Hematopoietic multipotent progenitor cell treated with erythropoietin and hydrocortisone succinate and interleukin-3 and kit ligand, for 6 days (in vitro differentiated cells): Measurements from ENCODE around the gene TCTN1.
"Not testable (repeated sequence)": the region's sequence is repeated elsewhere in the genome, so short reads cannot be mapped to it uniquely, and the experiment has no call there.

Experiments used
- DNase-seq: peaks from one replicate; pipeline ENCODE4 v3.0.0-alpha.2; 2015

TCTN1 gene

DNA sequence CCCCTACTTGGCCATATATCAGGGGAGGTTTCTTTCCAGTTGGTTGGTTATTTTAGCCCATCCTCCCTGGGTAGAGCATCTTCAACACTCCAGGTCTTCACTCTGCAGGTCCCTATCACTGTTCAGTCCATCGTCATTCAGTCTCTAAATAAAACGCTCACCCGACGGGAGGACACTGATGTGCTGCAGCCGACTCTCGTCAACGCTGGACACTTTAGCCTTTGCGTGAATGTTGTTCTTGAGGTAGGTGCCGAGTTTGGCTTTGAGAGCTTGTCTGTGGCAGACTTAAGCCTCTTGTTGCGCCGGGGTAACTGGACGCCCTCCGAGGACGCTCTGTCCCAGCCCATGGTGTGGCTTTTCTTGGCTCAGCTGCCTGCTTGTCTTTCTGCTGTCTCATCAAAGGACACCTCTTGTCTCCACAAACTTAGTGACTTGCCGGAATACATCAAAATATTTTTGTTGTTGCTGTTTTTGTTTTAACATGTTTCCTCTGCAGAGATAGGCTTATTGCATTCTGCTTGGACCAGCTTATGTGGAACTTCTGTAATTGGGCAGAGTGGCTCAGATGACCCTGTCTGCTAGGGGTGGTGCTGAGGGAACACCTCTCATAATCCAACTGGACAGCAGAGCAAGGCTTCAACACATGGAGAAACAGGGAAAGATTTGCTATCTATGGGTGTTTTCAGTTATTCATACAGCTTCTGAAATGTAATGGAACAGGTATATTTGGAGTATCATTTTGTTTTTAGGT lies 26.5 kb downstream of the TCTN1 start:
- no peak for DNase-seq

DNA sequence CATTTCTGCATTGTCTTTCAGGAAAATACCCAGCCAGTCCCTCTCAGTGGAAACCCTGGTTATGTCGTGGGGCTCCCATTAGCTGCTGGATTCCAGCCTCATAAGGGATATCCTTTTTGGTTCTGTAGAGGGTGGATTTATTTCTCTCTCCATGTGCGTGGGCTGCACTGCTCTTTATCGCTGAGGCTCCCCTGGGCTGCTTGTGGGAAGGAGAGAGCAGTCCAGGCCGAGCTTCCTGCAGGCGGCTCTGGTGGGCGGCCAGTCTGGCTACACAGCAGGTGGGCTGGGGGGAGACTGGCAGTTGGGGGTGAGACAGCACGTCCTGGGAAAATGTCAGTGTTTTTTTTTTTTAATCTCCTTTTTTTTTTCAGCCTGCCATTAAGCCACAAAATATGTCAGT lies 27.6 kb downstream of the TCTN1 start:
- DNase-seq, result no peak

DNA sequence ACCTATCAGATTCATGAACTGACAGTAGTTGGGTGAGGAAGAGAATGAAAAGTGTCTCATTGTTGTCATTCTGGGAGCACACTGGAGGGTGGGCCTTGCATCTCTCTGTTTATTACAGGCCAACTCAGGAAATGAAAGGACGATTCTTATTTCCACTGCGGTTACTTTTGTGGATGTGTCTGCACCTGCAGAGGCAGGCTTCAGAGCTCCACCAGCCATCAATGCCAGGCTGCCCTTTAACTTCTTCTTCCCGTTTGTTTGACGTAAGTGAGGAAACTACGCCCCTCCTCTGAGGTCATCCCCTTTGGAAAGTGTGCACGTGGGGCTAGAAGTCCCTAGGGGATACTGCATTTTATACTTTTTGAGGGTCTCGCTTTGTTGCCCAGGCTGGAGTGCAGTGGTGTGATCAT lies 33.7 kb downstream of the TCTN1 start:
- no peak for DNase-seq

- DNase-seq, result peak; percentile 16
Measured at GRCh38 chr12:110649341-110649847, 35.5 kb downstream of the TCTN1 start.

GRCh38 chr12:110654238-110654637 lies 40.3 kb downstream of the TCTN1 start:
- not testable (repeated sequence) for DNase-seq

DNA sequence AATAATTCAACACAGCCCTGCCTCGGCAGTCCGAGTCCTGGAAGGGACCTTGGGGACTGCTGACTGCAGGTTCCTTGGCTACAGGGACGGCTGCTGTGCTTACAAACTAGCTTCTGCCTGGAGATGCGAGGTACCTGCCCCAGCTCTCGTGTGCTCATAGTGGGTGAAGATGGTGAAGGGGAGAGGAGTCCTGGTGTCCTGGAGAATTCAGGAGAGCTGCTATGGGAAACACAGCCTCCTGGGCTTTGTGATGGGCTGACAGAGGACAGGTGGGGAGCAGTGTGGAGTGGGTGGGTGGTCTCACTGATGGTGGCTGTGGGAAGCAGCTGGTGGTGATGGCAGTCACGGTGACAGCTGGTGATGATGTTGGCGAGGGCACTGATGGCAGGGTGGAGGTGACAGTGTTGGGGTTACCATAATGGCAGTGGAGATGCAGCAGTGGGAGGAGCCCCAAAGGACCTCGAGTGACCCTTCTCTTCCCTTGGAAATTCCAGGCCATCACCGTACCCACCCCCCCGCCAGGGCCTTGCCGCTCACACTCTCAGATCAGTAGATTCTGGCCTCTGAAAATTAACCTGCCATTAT lies 42.2 kb downstream of the TCTN1 start:
- DNase-seq, result no peak

DNA sequence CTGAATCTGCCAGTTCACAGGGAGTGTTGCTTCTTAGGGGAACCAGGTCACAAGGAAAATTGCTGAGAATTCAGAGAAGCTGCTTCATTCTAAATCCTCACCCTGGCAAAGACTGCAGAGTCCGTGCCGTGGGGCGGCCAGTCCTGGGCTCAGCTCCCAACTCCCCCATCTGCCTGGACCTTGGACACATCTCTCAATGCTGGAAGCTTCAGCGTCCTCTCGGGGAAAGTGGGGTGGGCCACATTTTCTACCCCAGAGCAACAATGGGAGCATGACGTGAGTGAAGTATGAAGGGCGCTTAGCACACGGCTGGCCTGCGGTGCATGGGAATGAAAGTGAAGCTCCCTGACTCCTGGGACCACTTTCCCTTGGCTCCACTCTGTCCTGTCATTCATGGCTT lies 43.8 kb downstream of the TCTN1 start:
- DNase-seq, result no peak

GRCh38 chr12:110658242-110658641 lies 44.3 kb downstream of the TCTN1 start:
- no peak for DNase-seq

- no peak for DNase-seq
Measured at GRCh38 chr12:110658878-110659277, 44.9 kb downstream of the TCTN1 start.

DNA sequence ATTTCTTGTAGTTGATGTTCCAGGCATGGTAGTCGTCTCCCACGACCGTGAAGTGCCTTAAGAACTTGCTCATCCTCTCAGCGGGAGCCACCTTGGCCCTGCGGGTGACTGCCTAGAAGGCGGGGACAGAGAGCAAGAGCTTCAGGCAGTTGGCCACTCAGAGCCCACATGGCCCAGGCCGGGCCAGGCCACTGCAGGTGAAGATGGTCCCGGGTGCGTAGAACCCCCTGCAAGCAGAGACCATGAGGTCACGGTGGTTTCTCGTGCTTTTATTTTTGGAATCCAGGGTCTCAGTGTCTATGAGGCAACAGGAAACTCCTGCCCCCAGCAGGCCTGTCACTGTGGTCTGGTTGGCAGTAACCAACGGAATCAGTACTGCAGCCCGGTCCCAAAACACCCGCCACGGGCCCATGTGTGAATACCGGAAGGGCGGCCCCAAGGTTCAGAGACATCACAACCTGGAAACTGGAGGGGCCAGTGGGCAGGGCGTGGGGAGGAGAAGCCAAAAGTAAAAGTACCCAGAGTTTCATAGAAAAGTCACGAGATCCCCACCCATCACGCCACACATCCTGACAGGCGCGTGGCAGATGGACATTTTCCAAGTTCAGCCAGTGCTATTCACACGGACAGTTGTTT lies 47.5 kb downstream of the TCTN1 start:
- DNase-seq, result peak; percentile 65

DNA sequence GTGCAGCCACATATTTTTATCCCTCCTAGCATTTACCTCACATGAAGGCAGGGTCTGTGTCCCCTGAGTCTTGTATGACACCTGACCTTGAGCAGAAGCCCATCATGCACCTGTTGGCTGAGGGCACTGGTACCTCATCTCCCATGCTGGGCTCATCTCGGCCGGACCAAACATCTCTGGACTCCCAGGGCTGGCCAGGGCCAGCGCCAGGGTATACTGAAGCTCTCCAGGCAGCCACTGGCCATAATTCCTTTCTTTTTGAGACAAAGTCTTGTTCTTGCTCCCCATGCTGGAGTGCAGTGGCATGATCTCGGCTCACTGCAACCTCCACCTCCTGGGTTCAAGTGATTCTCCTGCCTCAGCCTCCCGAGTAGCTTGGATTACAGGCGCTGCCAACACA lies 53.0 kb downstream of the TCTN1 start:
- no peak for DNase-seq

GRCh38 chr12:110667671-110668070 lies 53.7 kb downstream of the TCTN1 start:
- DNase-seq, result no peak

DNA sequence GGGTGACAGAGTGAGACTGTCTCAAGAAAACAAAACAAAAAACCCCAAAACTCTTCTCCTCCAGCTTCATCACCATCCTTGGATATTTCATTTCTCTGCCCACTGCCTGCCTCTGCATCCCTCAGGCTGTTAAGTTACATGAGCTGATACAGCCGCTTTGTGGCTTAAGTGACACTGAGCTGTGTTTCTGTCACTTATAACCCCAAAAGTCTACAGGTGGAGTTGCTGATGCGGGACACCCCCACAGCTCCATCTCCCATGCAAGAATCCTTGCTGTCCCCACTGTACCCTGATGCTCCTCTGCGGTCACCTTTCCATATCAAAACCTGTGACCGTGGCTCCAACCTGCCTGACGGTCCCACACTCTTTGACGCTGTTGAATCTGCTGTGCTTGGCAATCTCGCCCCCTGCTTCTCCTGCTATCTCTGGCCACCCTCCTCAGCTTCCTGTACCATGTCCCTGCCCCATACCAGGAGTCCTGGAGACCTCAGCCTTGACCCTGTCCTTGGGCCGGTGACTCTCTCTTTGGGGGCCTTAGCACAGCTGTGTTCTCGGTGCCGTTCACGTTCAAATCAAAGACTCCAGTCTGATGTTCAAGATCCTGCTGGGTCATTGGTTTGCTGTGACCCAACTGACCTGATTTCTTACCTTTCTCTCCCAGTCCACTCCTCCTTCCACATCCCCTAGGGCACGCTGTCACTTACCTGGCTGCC lies 54.7 kb downstream of the TCTN1 start:
- no peak for DNase-seq

GRCh38 chr12:110669193-110669502 lies 55.2 kb downstream of the TCTN1 start:
- no peak for DNase-seq

- no peak for DNase-seq
Measured at GRCh38 chr12:110670161-110670701, 56.3 kb downstream of the TCTN1 start.

- no peak for DNase-seq
Measured at GRCh38 chr12:110676171-110676570, 62.2 kb downstream of the TCTN1 start.

DNA sequence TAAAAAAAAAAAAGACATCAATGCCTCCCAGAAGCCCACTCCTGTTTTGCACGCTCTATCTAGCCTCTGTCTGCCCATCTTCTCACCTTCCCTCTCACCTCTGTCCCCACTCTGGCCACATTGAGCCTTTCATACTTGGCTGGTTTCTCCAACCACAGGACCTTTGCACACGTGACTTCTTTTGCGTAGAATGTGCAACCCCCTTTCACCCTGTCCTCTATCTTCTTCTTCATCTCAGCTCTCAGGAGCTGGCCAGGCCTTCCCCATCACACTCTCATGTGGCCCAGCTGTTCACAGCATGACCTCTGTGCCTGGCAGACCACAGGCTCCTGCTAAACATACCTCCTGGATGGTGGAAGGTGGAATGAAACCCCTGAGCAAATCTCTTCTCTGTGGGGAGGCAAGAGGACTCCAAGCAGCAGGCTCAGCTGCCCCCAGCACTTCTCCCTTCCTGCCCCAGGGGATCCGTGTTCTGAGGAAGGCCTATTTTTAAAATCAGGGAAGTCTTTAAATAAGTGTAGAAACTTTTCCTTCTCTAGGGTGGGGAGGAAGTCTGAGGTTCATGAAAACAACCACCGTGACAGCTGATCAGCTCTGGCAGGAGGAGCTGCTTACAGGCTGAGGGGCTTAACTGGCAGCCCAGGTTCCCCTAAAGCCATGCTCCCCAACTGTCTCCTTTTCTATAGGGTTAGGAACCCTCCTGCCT lies 63.4 kb downstream of the TCTN1 start:
- no peak for DNase-seq

GRCh38 chr12:110677982-110678381 lies 64.1 kb downstream of the TCTN1 start:
- DNase-seq, result no peak

DNA sequence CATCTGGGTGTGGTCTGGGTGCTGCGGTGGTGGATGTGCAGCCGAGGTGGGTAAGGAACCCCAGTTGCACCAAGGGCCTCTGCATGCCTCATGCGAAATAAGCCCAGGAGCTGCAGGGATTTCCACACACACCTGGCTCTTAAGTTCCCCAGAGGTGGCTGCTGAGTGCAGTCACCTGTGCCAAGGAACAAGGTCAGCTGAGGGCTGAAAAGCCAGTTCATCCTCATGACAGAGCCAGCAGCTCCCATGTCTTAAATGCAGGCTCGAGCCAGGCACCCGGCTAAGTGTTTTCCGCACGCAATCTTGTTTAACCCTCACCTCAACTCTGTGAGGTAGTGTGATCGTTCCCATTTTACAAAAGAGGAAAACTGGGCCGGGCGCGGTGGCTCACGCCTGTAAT lies 65.3 kb downstream of the TCTN1 start:
- DNase-seq, result no peak

GRCh38 chr12:110680032-110680431 lies 66.1 kb downstream of the TCTN1 start:
- no peak for DNase-seq

- no peak for DNase-seq
Measured at GRCh38 chr12:110683888-110684287, 70.0 kb downstream of the TCTN1 start.

GRCh38 chr12:110684312-110684836 lies 70.4 kb downstream of the TCTN1 start:
- no peak for DNase-seq
